ENCODE measurements around the gene OR2G2. TPM values are rescaled to one million over a fixed set of nuclear protein-coding genes. Genes with fewer than 3 reads are reported as not detected.

OR2G2 gene
- total RNA-seq, 2 donors from 2014 or later: not detected

DNA sequence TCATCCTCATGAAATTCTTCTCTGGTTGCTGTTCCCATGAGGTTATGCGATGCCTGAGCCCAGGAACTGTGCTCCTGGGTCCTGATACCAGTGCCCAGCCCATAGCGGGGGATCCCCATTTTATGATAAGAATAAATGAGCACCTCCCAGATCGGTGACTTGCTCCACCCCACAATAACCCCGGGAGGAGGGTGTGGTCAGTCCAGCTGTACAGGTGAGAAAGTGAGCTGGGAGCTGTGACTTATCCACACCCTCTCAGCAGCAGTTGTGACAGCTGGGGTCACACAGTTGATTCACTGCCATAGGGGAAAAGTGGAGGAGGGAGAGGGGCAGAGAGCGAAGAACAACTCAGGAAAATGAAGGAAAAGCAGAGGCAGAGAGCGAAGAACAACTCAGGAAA lies 50.6 kb downstream of the OR2G2 start:
- ATAC-seq (no peak), DNase-seq (no peak)
- intact Hi-C loops (cut with DNase I): no loop called here

Other genes with a start within 250 kb of the OR2G2 start
- gene NLRP3, start 172.2 kb upstream of the OR2G2 start, total RNA-seq: 1 to 10 TPM in 1 of 2 donors, under 1 TPM in 1; 0.71 to 2.0 TPM
- gene OR2B11, start 130.3 kb upstream of the OR2G2 start, total RNA-seq: not detected
- gene OR2C3, start 51.9 kb upstream of the OR2G2 start, total RNA-seq: not detected
- gene GCSAML, start 39.2 kb upstream of the OR2G2 start, total RNA-seq: under 1 TPM in 1 of 2 donors, not detected in 1; 0.59 TPM
- not detected for gene OR2G3, start 17.2 kb downstream of the OR2G2 start, total RNA-seq
- not detected for gene OR13G1, start 91.4 kb downstream of the OR2G2 start, total RNA-seq
- gene OR6F1, start 128.3 kb downstream of the OR2G2 start, total RNA-seq: not detected
- not detected for gene OR14K1, start 150.3 kb downstream of the OR2G2 start, total RNA-seq
- not detected for gene OR14A2, start 159.8 kb downstream of the OR2G2 start, total RNA-seq
- not detected for gene OR1C1, start 172.2 kb downstream of the OR2G2 start, total RNA-seq
- gene OR14A16, start 235.8 kb downstream of the OR2G2 start, total RNA-seq: not detected

Data from left cardiac atrium (tissue), 4 donors.